Astrocyte of the cerebellum (primary cell): ENCODE results near the gene ABTB1.

ENCODE experiments used
- DNase-seq: peaks from one replicate; pipeline ENCODE4 v3.0.0-alpha.2; 2011; ENCODE audit warnings: low read depth
- H3K4me3 ChIP-seq: 2 replicates; pipeline ENCODE4 v1.5.1; 2011; ENCODE audit warnings: mild to moderate bottlenecking, low read depth, low read length, moderate library complexity
- in situ Hi-C: cut with HindIII; loops from 2 replicates; pipeline ENCODE4 v1.10.0; 2017; ENCODE audit warnings: low sequenced_read_pairs
- TF ChIP-seq, protein P1 (sequence below): IDR thresholded peaks from 2 replicates; pipeline ENCODE4 v1.5.1; 2012; ENCODE audit warnings: low read length, low read depth, moderate library complexity, mild to moderate bottlenecking; ENCODE audit errors: missing control alignments

The ABTB1 gene

DNA sequence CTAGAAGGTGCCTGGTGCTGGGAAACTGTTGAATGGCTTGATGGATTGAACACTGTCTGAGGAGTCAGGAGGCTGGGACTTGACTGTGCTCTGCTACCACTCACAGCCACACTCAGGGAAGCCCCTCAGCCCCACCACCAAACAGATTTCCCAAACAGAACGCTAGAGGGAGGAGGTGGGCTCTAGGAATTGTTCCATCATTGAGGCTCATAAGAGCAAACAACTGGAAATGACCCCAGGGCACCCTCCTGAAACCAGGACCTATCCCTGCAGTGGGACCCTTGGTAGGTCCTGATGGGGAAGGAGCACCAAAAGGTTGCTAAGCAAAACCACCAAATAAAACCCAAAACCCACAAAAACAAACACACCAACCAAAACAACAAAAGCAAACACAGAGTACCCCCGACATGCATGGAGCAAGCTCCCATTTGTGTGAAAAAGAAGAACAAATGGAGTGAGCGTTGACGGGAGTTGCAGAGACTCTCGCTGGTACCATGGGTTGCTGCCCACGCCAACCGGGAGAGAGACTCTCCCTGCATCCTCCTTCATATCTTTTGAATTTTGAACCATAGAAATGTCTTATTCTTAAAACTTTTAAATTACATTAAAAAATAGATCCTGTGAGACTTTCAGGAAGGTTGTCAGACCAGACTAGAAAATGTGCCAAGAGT is 45.6 kb downstream of the ABTB1 start:
- in situ Hi-C loops: no loop called here
- no peak overlapping the region for H3K4me3 ChIP-seq
- TF ChIP-seq, protein P1, sequence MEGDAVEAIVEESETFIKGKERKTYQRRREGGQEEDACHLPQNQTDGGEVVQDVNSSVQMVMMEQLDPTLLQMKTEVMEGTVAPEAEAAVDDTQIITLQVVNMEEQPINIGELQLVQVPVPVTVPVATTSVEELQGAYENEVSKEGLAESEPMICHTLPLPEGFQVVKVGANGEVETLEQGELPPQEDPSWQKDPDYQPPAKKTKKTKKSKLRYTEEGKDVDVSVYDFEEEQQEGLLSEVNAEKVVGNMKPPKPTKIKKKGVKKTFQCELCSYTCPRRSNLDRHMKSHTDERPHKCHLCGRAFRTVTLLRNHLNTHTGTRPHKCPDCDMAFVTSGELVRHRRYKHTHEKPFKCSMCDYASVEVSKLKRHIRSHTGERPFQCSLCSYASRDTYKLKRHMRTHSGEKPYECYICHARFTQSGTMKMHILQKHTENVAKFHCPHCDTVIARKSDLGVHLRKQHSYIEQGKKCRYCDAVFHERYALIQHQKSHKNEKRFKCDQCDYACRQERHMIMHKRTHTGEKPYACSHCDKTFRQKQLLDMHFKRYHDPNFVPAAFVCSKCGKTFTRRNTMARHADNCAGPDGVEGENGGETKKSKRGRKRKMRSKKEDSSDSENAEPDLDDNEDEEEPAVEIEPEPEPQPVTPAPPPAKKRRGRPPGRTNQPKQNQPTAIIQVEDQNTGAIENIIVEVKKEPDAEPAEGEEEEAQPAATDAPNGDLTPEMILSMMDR: peak; percentile 27
- DNase-seq: no peak

- no peak for DNase-seq
- no peak overlapping the region for H3K4me3 ChIP-seq
- in situ Hi-C loops: no loop called here
- TF ChIP-seq, protein P1: no peak
These were observed 46.2 kb downstream of the ABTB1 start for GRCh38 chr3:127718916-127719290.

- H3K4me3 ChIP-seq: no peak overlapping the region
- DNase-seq: no peak
- in situ Hi-C loops: no loop called here
- TF ChIP-seq, protein P1: no peak
These were observed 46.6 kb downstream of the ABTB1 start for GRCh38 chr3:127719369-127719768.

GRCh38 chr3:127720161-127720823 is 47.5 kb downstream of the ABTB1 start:
- TF ChIP-seq, protein P1: no peak
- in situ Hi-C loops: no loop called here
- H3K4me3 ChIP-seq: no peak overlapping the region
- DNase-seq: no peak

DNA sequence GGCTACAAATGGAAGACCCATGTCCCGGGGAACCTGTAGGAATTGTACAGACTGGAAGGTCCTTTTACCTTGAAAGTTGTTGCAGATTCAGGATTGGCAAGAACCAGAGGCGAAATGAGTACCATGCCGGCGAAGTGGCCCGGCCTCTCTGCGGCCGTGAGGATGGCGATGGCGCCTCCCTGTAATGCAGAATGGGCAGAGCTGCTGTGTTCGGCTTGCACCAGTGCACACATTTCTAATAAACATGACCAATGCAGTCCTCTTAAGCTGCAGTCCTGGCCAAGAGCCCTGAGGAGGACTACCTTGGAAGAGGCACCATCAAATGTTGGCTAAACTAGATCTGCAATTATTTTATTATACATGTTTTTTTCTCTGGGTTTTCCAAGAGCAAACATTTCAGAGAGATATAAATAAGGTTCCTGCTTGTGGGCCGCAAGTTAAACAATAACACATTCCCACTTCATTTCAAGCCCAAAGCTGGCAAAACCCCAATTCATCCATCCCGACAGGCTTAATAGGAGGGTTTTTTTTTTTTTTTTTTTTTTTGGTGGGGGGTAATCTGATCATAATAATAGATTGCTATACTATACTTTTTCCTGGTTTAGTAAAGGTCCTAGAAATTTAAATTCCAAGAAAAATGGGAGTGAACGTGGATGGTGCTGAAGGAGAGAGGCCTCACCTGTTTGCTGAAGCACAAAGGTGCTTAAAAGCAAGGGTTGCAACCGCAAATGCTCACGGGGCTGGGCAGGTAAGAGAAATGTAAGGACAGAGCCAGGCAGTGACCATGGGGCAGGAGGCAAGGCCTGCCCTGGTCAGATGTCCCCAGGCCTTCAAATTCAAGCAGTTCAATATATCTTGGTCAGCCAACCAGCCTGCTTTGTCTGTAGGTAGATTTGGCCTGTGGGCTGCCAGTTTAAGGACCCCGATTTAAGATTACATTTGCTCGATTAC is 48.5 kb downstream of the ABTB1 start:
- DNase-seq: no peak
- in situ Hi-C loops: no loop called here
- no peak overlapping the region for H3K4me3 ChIP-seq
- TF ChIP-seq, protein P1: no peak

DNA sequence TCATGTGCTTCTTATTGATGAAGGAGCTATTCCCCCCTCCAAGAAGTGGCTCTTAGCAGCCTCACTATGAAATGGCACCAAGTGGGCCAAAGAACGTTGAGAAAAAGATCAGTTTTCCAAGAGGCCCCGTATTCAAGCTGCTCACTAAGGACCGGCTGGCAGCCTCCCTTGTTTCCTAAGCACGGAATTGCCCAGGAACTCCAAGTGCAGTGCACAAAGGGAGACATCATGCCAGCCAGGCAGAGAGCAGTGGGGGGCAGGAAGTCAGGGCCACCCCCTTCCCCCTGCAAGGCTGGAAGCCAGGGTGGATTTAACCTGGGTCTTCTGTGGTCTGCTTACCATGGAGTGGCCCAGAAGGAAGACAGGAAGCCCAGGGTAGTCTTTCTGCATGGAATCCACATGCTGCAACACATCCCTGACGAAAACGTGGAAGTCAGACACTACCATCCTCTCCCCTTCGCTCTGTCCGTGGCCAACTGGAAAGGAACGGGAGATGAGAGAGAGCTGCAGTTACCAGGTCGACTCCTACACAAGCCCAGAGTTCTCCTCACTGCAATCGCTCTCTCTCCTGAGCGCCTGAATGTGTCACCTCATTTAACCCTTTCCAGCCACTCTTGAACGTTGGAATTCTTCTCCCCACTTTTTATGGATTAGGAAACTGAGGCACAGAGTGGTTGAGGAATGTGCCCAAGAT is 49.5 kb downstream of the ABTB1 start:
- in situ Hi-C loops: no loop called here

More for the DNA sequence above, 49.5 kb downstream of the ABTB1 start:
- TF ChIP-seq, protein P1: no peak
- DNase-seq: no peak
- no peak overlapping the region for H3K4me3 ChIP-seq
